ENCODE data around the gene UNC13B.

DNA sequence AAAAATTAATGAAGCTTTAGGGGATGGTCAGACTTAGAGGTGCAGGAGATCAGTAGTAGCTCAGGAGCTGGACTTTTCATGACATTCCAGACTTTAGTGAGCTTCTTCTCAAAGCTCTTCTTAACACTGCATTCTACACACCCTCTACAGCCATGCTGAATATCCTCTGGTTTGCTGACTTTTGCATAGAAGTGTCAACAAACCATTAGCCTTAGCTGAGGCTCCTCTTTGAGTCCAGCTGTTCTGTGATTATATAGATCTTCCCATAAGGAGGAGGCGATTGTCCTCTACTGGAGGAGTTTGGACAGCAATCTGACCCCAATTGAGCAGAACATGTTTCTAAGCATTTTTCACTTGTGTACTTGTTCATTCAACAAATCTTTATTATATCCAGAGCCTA, 253.1 kb downstream of the UNC13B start:
- TF ChIP-seq, protein P1, sequence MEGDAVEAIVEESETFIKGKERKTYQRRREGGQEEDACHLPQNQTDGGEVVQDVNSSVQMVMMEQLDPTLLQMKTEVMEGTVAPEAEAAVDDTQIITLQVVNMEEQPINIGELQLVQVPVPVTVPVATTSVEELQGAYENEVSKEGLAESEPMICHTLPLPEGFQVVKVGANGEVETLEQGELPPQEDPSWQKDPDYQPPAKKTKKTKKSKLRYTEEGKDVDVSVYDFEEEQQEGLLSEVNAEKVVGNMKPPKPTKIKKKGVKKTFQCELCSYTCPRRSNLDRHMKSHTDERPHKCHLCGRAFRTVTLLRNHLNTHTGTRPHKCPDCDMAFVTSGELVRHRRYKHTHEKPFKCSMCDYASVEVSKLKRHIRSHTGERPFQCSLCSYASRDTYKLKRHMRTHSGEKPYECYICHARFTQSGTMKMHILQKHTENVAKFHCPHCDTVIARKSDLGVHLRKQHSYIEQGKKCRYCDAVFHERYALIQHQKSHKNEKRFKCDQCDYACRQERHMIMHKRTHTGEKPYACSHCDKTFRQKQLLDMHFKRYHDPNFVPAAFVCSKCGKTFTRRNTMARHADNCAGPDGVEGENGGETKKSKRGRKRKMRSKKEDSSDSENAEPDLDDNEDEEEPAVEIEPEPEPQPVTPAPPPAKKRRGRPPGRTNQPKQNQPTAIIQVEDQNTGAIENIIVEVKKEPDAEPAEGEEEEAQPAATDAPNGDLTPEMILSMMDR (IDR thresholded peaks at IDR 0.05) = no peak
- no peak for TF ChIP-seq EZH2 (IDR thresholded peaks at IDR 0.05; ENCODE audit: borderline replicate concordance, insufficient read depth, low read depth, low read length, poor library complexity, severe bottlenecking)

All from B cell (primary cell).